ENCODE results near the gene FAM107B. TPM values are rescaled to one million over a fixed set of nuclear protein-coding genes. Genes with fewer than 3 reads are reported as not detected.

The FAM107B gene
- total and polyA plus RNA-seq, 2 of the 4 experiments (the other 2 are of a cell fraction) = 26.4 to 27.1 TPM

GRCh38 chr10:14724931-14725330 is 49.8 kb downstream of the FAM107B start:
- Histone ChIP-seq H4K91ac (ENCODE audit: insufficient read depth, low read depth, low read length) (no peak overlapping the region), H4K5ac (ENCODE audit: low read depth, low read length) (no peak overlapping the region), H3K4ac (ENCODE audit: low read depth, low read length) (no peak overlapping the region), H3K9me1 (ENCODE audit: insufficient read depth, low read length) (no peaks in the 10 kb centered on the region), H3K18ac (ENCODE audit: low read depth, low read length) (no peak overlapping the region), H3K27ac (ENCODE audit: insufficient read depth, low read length) (no peak overlapping the region), H2AK5ac (ENCODE audit: low read depth, low read length) (no peak overlapping the region), H3K4me1 (ENCODE audit: control insufficient read depth, insufficient read depth, low read length) (no peaks in the 10 kb centered on the region), H3K36me3 (ENCODE audit: control insufficient read depth, insufficient read depth, low read length) (no peaks in the 10 kb centered on the region), H4K20me1 (ENCODE audit: insufficient read depth, low read length) (no peaks in the 10 kb centered on the region), H3K9me3 (ENCODE audit: control insufficient read depth, insufficient read depth, low read length) (peaks cover 5% of the 10 kb centered on the region), H3K79me1 (ENCODE audit: low read depth in 1 of 2, low read length in 2 of 2) (no peaks in the 10 kb centered on the region), H2BK20ac (ENCODE audit: low read depth, low read length) (no peak overlapping the region), H3K9ac (ENCODE audit: low read depth, low read length) (no peak overlapping the region), H2AK9ac (replicated peaks; ENCODE audit: low read depth, low read length, poor library complexity) (no peak overlapping the region), H4K8ac (ENCODE audit: low read depth in 2 of 2, low read length in 2 of 2) (no peak overlapping the region), H3K4me2 (ENCODE audit: low read depth, low read length) (no peak overlapping the region), H2BK15ac (ENCODE audit: low read depth, low read length) (no peak overlapping the region), H2BK120ac (ENCODE audit: low read depth, low read length) (no peak overlapping the region), H3K56ac (ENCODE audit: extremely low read depth, insufficient read depth, low read length) (no peak overlapping the region), H2AFZ (replicated peaks; ENCODE audit: low read length, poor library complexity) (no peak overlapping the region), H3K27me3 (ENCODE audit: control insufficient read depth, insufficient read depth, low read length) (peaks cover 7% of the 10 kb centered on the region), H3K4me3 (ENCODE audit: insufficient read depth, low read depth, low read length) (no peak overlapping the region), H2BK5ac (ENCODE audit: low read depth, low read length, poor library complexity, severe bottlenecking) (no peak overlapping the region), H3K23ac (ENCODE audit: low read depth, low read length) (no peak overlapping the region), H3K14ac (replicated peaks; ENCODE audit: low read depth, low read length) (no peak overlapping the region)
- POLR2A ChIA-PET (ENCODE audit: unreplicated experiment) = no interaction called here
- no TSS peak for BruUV-seq (replicated peaks)
- intact Hi-C loops (cut with micrococcal nuclease) (no loop called here), dilution Hi-C loops (cut with HindIII; ENCODE audit: low sequenced_read_pairs, unreplicated experiment) (no loop called here), in situ Hi-C loops (cut with MboI; ENCODE audit: low sequenced_read_pairs) (no loop called here)
- ATAC-seq (ENCODE audit: low read depth) = no peak
- WGBS, 2 experiments (ENCODE audit: extremely low coverage in 2 of 2, insufficient read length in 1 of 2) = no CpG with 5 or more reads among the region's 2 CpGs
- CTCF ChIA-PET = no interaction called here
- no peak for DNase-seq
- TF ChIP-seq MXI1 (IDR thresholded peaks at IDR 0.05; ENCODE audit: borderline replicate concordance, low read depth, low read length) = no peak
- TF ChIP-seq RCOR1 (IDR thresholded peaks at IDR 0.05; ENCODE audit: insufficient replicate concordance, low read length) = no peak
- no peak for TF ChIP-seq CHD1 (IDR thresholded peaks at IDR 0.05; ENCODE audit: low read depth, low read length)
- TF ChIP-seq FOS (IDR thresholded peaks at IDR 0.05; ENCODE audit: low read depth, low read length) = no peak
- no peak for TF ChIP-seq CEBPB (IDR thresholded peaks at IDR 0.05; ENCODE audit: low read depth, low read length)
- no peak for TF ChIP-seq USF2 (IDR thresholded peaks at IDR 0.05; ENCODE audit: low read depth, low read length)
- no peak for TF ChIP-seq MAZ (IDR thresholded peaks at IDR 0.05; ENCODE audit: borderline replicate concordance, low read depth, low read length)
- TF ChIP-seq NFE2L2 (IDR thresholded peaks at IDR 0.05; ENCODE audit: low read depth, low read length) = no peak
- TF ChIP-seq POLR2A (IDR thresholded peaks at IDR 0.05; ENCODE audit: low read depth, low read length) = no peak
- no peak for TF ChIP-seq RFX5 (IDR thresholded peaks at IDR 0.05; ENCODE audit: low read depth, low read length)
- no peak for TF ChIP-seq MAFK (IDR thresholded peaks at IDR 0.05; ENCODE audit: low read depth, low read length)
- TF ChIP-seq, protein P1, sequence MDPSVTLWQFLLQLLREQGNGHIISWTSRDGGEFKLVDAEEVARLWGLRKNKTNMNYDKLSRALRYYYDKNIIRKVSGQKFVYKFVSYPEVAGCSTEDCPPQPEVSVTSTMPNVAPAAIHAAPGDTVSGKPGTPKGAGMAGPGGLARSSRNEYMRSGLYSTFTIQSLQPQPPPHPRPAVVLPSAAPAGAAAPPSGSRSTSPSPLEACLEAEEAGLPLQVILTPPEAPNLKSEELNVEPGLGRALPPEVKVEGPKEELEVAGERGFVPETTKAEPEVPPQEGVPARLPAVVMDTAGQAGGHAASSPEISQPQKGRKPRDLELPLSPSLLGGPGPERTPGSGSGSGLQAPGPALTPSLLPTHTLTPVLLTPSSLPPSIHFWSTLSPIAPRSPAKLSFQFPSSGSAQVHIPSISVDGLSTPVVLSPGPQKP (IDR thresholded peaks at IDR 0.05; ENCODE audit: borderline replicate concordance, low read depth, low read length) = no peak
- no peak for TF ChIP-seq BHLHE40 (IDR thresholded peaks at IDR 0.05; ENCODE audit: low read depth, low read length)
- no peak for TF ChIP-seq SMC3 (IDR thresholded peaks at IDR 0.05; ENCODE audit: low read depth, low read length)
- no peak for TF ChIP-seq RAD21 (IDR thresholded peaks at IDR 0.05; ENCODE audit: low read length)
- TF ChIP-seq, protein P2, sequence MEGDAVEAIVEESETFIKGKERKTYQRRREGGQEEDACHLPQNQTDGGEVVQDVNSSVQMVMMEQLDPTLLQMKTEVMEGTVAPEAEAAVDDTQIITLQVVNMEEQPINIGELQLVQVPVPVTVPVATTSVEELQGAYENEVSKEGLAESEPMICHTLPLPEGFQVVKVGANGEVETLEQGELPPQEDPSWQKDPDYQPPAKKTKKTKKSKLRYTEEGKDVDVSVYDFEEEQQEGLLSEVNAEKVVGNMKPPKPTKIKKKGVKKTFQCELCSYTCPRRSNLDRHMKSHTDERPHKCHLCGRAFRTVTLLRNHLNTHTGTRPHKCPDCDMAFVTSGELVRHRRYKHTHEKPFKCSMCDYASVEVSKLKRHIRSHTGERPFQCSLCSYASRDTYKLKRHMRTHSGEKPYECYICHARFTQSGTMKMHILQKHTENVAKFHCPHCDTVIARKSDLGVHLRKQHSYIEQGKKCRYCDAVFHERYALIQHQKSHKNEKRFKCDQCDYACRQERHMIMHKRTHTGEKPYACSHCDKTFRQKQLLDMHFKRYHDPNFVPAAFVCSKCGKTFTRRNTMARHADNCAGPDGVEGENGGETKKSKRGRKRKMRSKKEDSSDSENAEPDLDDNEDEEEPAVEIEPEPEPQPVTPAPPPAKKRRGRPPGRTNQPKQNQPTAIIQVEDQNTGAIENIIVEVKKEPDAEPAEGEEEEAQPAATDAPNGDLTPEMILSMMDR (conservative IDR thresholded peaks at IDR 0.05; ENCODE audit: low read depth, low read length) = no peak

Data from IMR-90 (cell line).